MM.1S (cell line): ENCODE data around the gene ITGA8.
"Not testable (repeated sequence)": the region's sequence is repeated elsewhere in the genome, so short reads cannot be mapped to it uniquely, and the experiment has no call there.

Source experiments
- DNase-seq: peaks from one replicate; pipeline ENCODE4 v3.0.0-alpha.2; 2015
- H2AFZ ChIP-seq: fragments of 300-600 bp; sonication (generic); 2 replicates; pipeline ENCODE4 v1.6.0; 2016; ENCODE audit warnings: antibody characterized with exemption, low read length
- H3F3A ChIP-seq: fragments of 300-600 bp; sonication (generic); 2 replicates; pipeline ENCODE4 v1.6.1; 2016; ENCODE audit warnings: mild to moderate bottlenecking, antibody characterized with exemption, low read length, moderate library complexity, mixed read lengths; ENCODE audit not compliant: insufficient read depth
- H3K27ac ChIP-seq: fragments of 300-600 bp; sonication (generic); 2 replicates; pipeline ENCODE4 v1.5.1; 2016; ENCODE audit warnings: mild to moderate bottlenecking, low read length
- H3K27me3 ChIP-seq: fragments of 300-600 bp; sonication (generic); replicated peaks from 2 replicates; pipeline ENCODE4 v1.6.0; 2016; ENCODE audit warnings: low read length; ENCODE audit not compliant: insufficient read depth
- H3K36me3 ChIP-seq: fragments of 300-600 bp; sonication (generic); replicated peaks from 2 replicates; pipeline ENCODE4 v1.6.1; 2016; ENCODE audit warnings: mild to moderate bottlenecking, low read length, mixed read lengths; ENCODE audit not compliant: insufficient read depth
- H3K4me1 ChIP-seq: fragments of 300-600 bp; sonication (generic); 2 replicates; pipeline ENCODE4 v1.6.1; 2016; ENCODE audit warnings: low read length, mixed read lengths
- H3K4me2 ChIP-seq: fragments of 300-600 bp; sonication (generic); 2 replicates; pipeline ENCODE4 v1.6.0; 2016; ENCODE audit warnings: low read depth, low read length
- H3K4me3 ChIP-seq: fragments of 300-600 bp; sonication (generic); 2 replicates; pipeline ENCODE4 v1.5.1; 2016; ENCODE audit warnings: low read length, mixed read lengths
- H3K79me2 ChIP-seq: fragments of 300-600 bp; sonication (generic); 2 replicates; pipeline ENCODE4 v1.6.1; 2016; ENCODE audit warnings: mixed run types, low read length, mixed read lengths
- H3K9ac ChIP-seq: fragments of 300-600 bp; sonication (generic); 2 replicates; pipeline ENCODE4 v1.6.1; 2016; ENCODE audit warnings: low read length, mixed read lengths
- H3K9me2 ChIP-seq: fragments of 300-600 bp; sonication (generic); replicated peaks from 2 replicates; pipeline ENCODE4 v1.6.1; 2016; ENCODE audit warnings: mild to moderate bottlenecking, low read length, mixed read lengths; ENCODE audit not compliant: insufficient read depth
- H3K9me3 ChIP-seq: fragments of 300-600 bp; sonication (generic); replicated peaks from 2 replicates; pipeline ENCODE4 v1.6.1; 2016; ENCODE audit warnings: mild to moderate bottlenecking, low read length, mixed read lengths; ENCODE audit not compliant: insufficient read depth
- H4K20me1 ChIP-seq: fragments of 300-600 bp; sonication (generic); 2 replicates; pipeline ENCODE4 v1.6.1; 2016; ENCODE audit warnings: mild to moderate bottlenecking, low read length, moderate library complexity, mixed read lengths; ENCODE audit not compliant: insufficient read depth
- CTCF ChIP-seq: fragments of 300-600 bp; sonication (generic); IDR thresholded peaks from 2 replicates; pipeline ENCODE4 v1.5.1; 2016; ENCODE audit warnings: antibody characterized with exemption, low read length, mixed read lengths
- EZH2 ChIP-seq: fragments of 300-600 bp; sonication (generic); optimal IDR thresholded peaks from 2 replicates; pipeline ENCODE3; 2017; ENCODE audit warnings: low read depth, mild to moderate bottlenecking, antibody characterized with exemption, low read length, mixed read lengths
- EZH2phosphoT487 ChIP-seq: fragments of 300-600 bp; sonication (generic); IDR thresholded peaks from 2 replicates; pipeline ENCODE4 v1.6.1; 2018; ENCODE audit warnings: antibody characterized with exemption, low read length

Gene ITGA8

GRCh38 chr10:15719899-15720634 is at the start of gene ITGA8:
Gene ITGA8, minus strand, starts transcription at chr10:15719922. Its CDS starts 151 bp downstream, at chr10:15719771.
- DNase-seq: peak; percentile 94
- no peaks in the 10 kb centered on the region for H3K9me2 ChIP-seq
- H3K9ac ChIP-seq: peak within 1 kb of the TSS; percentile 97
- H3K4me1 ChIP-seq: peaks cover 38% of the 10 kb centered on the region
- no peaks in the 10 kb centered on the region for H4K20me1 ChIP-seq
- peak within 1 kb of the TSS; percentile 40; the same call in 1 of the 2 replicates for H2AFZ ChIP-seq
- no peaks in the 10 kb centered on the region for H3K9me3 ChIP-seq
- H3K27ac ChIP-seq: peak within 1 kb of the TSS; percentile 91
- peaks cover 46% of the 10 kb centered on the region for H3K79me2 ChIP-seq
- TF ChIP-seq CTCF: peak; percentile 85
- TF ChIP-seq EZH2phosphoT487: no peak
- no peak for TF ChIP-seq EZH2
- peak within 1 kb of the TSS; percentile 66 for H3K4me2 ChIP-seq
- H3K4me3 ChIP-seq: peak within 1 kb of the TSS; percentile 98
- H3K27me3 ChIP-seq: no peaks in the 10 kb centered on the region
- H3K36me3 ChIP-seq: peaks cover 5% of the 10 kb centered on the region; the same call in 1 of the 2 replicates
- H3F3A ChIP-seq: peaks cover 40% of the 10 kb centered on the region

DNA sequence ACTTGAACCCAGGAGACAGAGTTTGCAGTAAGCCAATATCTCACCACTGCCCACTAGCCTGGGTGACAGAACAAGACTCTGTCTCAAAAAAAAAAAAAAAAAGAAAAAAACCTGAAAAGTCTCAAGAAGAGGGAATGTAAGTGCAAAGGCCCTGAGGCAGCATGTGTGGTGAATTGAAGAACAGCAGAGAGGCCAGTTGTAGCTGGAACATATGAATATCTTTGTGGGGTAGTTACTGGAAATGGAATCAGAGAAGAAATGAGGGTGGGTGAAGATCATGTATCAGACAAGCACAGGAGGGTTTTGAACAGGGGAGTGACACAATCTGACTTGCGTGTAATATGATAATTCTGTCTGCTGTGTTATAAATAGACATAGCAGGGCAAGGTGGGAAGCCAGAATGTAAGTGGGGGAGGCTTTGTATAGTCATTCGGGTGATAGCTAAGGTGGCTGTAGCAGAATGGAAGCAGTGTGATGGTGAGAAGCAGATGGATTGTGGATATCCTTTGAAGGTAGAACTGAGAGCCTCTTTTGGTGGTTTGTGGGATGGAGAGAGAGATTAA is 45.3 kb upstream of the ITGA8 start:
- Histone ChIP-seq H3K9ac (no peak overlapping the region), H3K4me3 (no peak overlapping the region), H3K9me3 (no peaks in the 10 kb centered on the region), H4K20me1 (no peaks in the 10 kb centered on the region), H3K79me2 (no peaks in the 10 kb centered on the region), H3K4me1 (no peaks in the 10 kb centered on the region), H3K27me3 (no peaks in the 10 kb centered on the region), H2AFZ (no peak overlapping the region), H3K9me2 (no peaks in the 10 kb centered on the region), H3F3A (no peaks in the 10 kb centered on the region), H3K36me3 (no peaks in the 10 kb centered on the region), H3K4me2 (no peak overlapping the region), H3K27ac (no peak overlapping the region)
- TF ChIP-seq CTCF: no peak
- no peak for TF ChIP-seq EZH2
- no peak for TF ChIP-seq EZH2phosphoT487
- no peak for DNase-seq

GRCh38 chr10:15763006-15763405 is 43.3 kb upstream of the ITGA8 start:
- Histone ChIP-seq H3K27ac (no peak overlapping the region), H3K9ac (no peak overlapping the region), H3K36me3 (no peaks in the 10 kb centered on the region), H3K27me3 (no peaks in the 10 kb centered on the region), H3K79me2 (no peaks in the 10 kb centered on the region), H3K9me3 (no peaks in the 10 kb centered on the region), H3F3A (no peaks in the 10 kb centered on the region), H3K9me2 (no peaks in the 10 kb centered on the region), H3K4me3 (no peak overlapping the region), H3K4me1 (no peaks in the 10 kb centered on the region), H3K4me2 (no peak overlapping the region), H4K20me1 (no peaks in the 10 kb centered on the region), H2AFZ (no peak overlapping the region)
- no peak for DNase-seq
- TF ChIP-seq CTCF (no peak), EZH2phosphoT487 (no peak), EZH2 (no peak)

GRCh38 chr10:15762239-15762638 is 42.5 kb upstream of the ITGA8 start:
- H3K27ac ChIP-seq, H4K20me1 ChIP-seq, H3K4me3 ChIP-seq, H3K4me1 ChIP-seq, H3F3A ChIP-seq, H3K9me2 ChIP-seq, H2AFZ ChIP-seq, H3K27me3 ChIP-seq, H3K9me3 ChIP-seq, H3K36me3 ChIP-seq, DNase-seq, H3K79me2 ChIP-seq, H3K4me2 ChIP-seq, H3K9ac ChIP-seq: not testable (repeated sequence)

- DNase-seq, H3K27me3 ChIP-seq, H3K79me2 ChIP-seq, H3K27ac ChIP-seq, H3K9me3 ChIP-seq, H3K9ac ChIP-seq, H4K20me1 ChIP-seq, H3K9me2 ChIP-seq, H3K4me3 ChIP-seq, H3K4me2 ChIP-seq, H3K4me1 ChIP-seq, H2AFZ ChIP-seq, H3K36me3 ChIP-seq, H3F3A ChIP-seq: not testable (repeated sequence)
Observed at GRCh38 chr10:15761224-15761623, 41.5 kb upstream of the ITGA8 start.
